Mesodermal cell (in vitro differentiated cells): ENCODE measurements around the gene SH2D4B.

Experiments used
- H3K27ac ChIP-seq: 2 replicates; pipeline ENCODE4 v1.7.0; 2013; ENCODE audit warnings: mild to moderate bottlenecking, low read depth, low read length, moderate library complexity; ENCODE audit not compliant: severe bottlenecking
- H3K36me3 ChIP-seq: 2 replicates; pipeline ENCODE4 v1.7.1; 2013; ENCODE audit warnings: mild to moderate bottlenecking, low read length, moderate library complexity; ENCODE audit not compliant: control insufficient read depth, insufficient read depth
- H3K4me1 ChIP-seq: one replicate; pipeline ENCODE4 v1.7.1; 2013; ENCODE audit warnings: mild to moderate bottlenecking, low read length; ENCODE audit not compliant: insufficient read depth, control insufficient read depth, poor library complexity, severe bottlenecking
- H3K4me3 ChIP-seq: 2 replicates; pipeline ENCODE4 v1.7.0; 2013; ENCODE audit warnings: low read length, control low read depth, mild to moderate bottlenecking; ENCODE audit not compliant: insufficient read depth, poor library complexity, severe bottlenecking; ENCODE audit errors: extremely low read depth
- H3K9me3 ChIP-seq: 2 replicates; pipeline ENCODE4 v1.7.1; 2013; ENCODE audit warnings: mild to moderate bottlenecking, low read length, moderate library complexity; ENCODE audit not compliant: control insufficient read depth
- WGBS, 2 experiments: methylation state at CpG; one replicate each; pipeline ENCODE4 v1.1.5; 2013; ENCODE audit warnings: missing lambda C conversion rate in 2 of 2; ENCODE audit not compliant: insufficient coverage in 2 of 2; 5-methylcytosine and 5-hydroxymethylcytosine counted together

Gene SH2D4B

GRCh38 chr10:80545258-80545881 lies 7.7 kb downstream of the SH2D4B start:
- H3K4me1 ChIP-seq = peaks cover 9% of the 10 kb centered on the region
- H3K4me3 ChIP-seq = no peak overlapping the region
- no peaks in the 10 kb centered on the region for H3K36me3 ChIP-seq
- no peak overlapping the region for H3K27ac ChIP-seq
- WGBS, 2 experiments = 95 to 100% methylated on average over 5 of the region's 7 CpGs
- no peaks in the 10 kb centered on the region for H3K9me3 ChIP-seq

GRCh38 chr10:80552151-80552646 lies 14.5 kb downstream of the SH2D4B start:
- WGBS, 2 experiments = 22 to 35% methylated on average over 4 of the region's 5 CpGs
- H3K4me3 ChIP-seq = no peak overlapping the region
- H3K9me3 ChIP-seq = no peaks in the 10 kb centered on the region
- no peaks in the 10 kb centered on the region for H3K4me1 ChIP-seq
- no peak overlapping the region for H3K27ac ChIP-seq
- no peaks in the 10 kb centered on the region for H3K36me3 ChIP-seq

- Histone ChIP-seq H3K9me3 (no peaks in the 10 kb centered on the region), H3K27ac (no peak overlapping the region), H3K4me1 (no peaks in the 10 kb centered on the region), H3K4me3 (no peak overlapping the region), H3K36me3 (no peaks in the 10 kb centered on the region)
- 90 to 100% methylated on average over 2 to 5 of the region's 5 CpGs for WGBS, 2 experiments
Measured at GRCh38 chr10:80553436-80553835, 15.7 kb downstream of the SH2D4B start.

GRCh38 chr10:80554050-80554449 lies 16.3 kb downstream of the SH2D4B start:
- WGBS, 2 experiments = 98 to 100% methylated on average over 3 to 5 of the region's 5 CpGs
- no peaks in the 10 kb centered on the region for H3K36me3 ChIP-seq
- no peak overlapping the region for H3K4me3 ChIP-seq
- no peak overlapping the region for H3K27ac ChIP-seq
- H3K4me1 ChIP-seq = no peaks in the 10 kb centered on the region
- H3K9me3 ChIP-seq = no peaks in the 10 kb centered on the region

GRCh38 chr10:80555415-80555814 lies 17.7 kb downstream of the SH2D4B start:
- Histone ChIP-seq H3K4me3 (no peak overlapping the region), H3K27ac (no peak overlapping the region), H3K4me1 (no peaks in the 10 kb centered on the region), H3K36me3 (no peaks in the 10 kb centered on the region), H3K9me3 (no peaks in the 10 kb centered on the region)
- WGBS, 2 experiments = 77% methylated on average over 4 of the region's 5 CpGs; no CpG with 5 or more reads in 1 of the 2 experiments

GRCh38 chr10:80561950-80562349 lies 24.2 kb downstream of the SH2D4B start:
- Histone ChIP-seq H3K36me3 (no peaks in the 10 kb centered on the region), H3K9me3 (no peaks in the 10 kb centered on the region), H3K4me1 (no peaks in the 10 kb centered on the region), H3K4me3 (no peak overlapping the region), H3K27ac (no peak overlapping the region)

GRCh38 chr10:80567292-80567691 lies 29.6 kb downstream of the SH2D4B start:
- H3K4me1 ChIP-seq = no peaks in the 10 kb centered on the region
- WGBS, 2 experiments = 83 to 88% methylated on average over 2 of the region's 2 CpGs
- no peaks in the 10 kb centered on the region for H3K9me3 ChIP-seq
- H3K36me3 ChIP-seq = no peaks in the 10 kb centered on the region
- no peak overlapping the region for H3K4me3 ChIP-seq
- H3K27ac ChIP-seq = no peak overlapping the region

- WGBS, 2 experiments = 88 to 95% methylated on average over 8 to 9 of the region's 15 CpGs
- Histone ChIP-seq H3K4me3 (no peak overlapping the region), H3K4me1 (no peaks in the 10 kb centered on the region), H3K27ac (no peak overlapping the region), H3K9me3 (no peaks in the 10 kb centered on the region), H3K36me3 (no peaks in the 10 kb centered on the region)
Measured at GRCh38 chr10:80569131-80569895, 31.6 kb downstream of the SH2D4B start.

- Histone ChIP-seq H3K36me3 (no peaks in the 10 kb centered on the region), H3K4me1 (no peaks in the 10 kb centered on the region), H3K4me3 (no peak overlapping the region), H3K27ac (no peak overlapping the region), H3K9me3 (no peaks in the 10 kb centered on the region)
- 96% methylated on average over 5 of the region's 9 CpGs; no CpG with 5 or more reads in 1 of the 2 experiments for WGBS, 2 experiments
Measured at GRCh38 chr10:80571352-80571751, 33.6 kb downstream of the SH2D4B start.

- no peak overlapping the region for H3K4me3 ChIP-seq
- 63 to 66% methylated on average over 2 to 3 of the region's 5 CpGs for WGBS, 2 experiments
- H3K36me3 ChIP-seq = no peaks in the 10 kb centered on the region
- H3K27ac ChIP-seq = no peak overlapping the region
- H3K4me1 ChIP-seq = peaks cover 9% of the 10 kb centered on the region
- no peaks in the 10 kb centered on the region for H3K9me3 ChIP-seq
Measured at GRCh38 chr10:80579181-80579763, 41.6 kb downstream of the SH2D4B start.
